K562 (cell line): ENCODE measurements around the gene TJAP1. TPM values are rescaled to one million over a fixed set of nuclear protein-coding genes. Genes with fewer than 3 reads are reported as not detected.

Source experiments
- ATAC-seq: fragments of 200-7000 bp; cut with Tn5 transposase; 3 replicates; pipeline ENCODE4 v1.9.1; 2020; ENCODE audit warnings: moderate library complexity
- BruUV-seq: library from RNA; stranded (reverse); fragments of 400-500 nt; replicated peaks from 2 replicates; lab custom pipeline; 2021; lab: Mats Ljungman, UMichigan
- CTCF ChIA-PET: fragments of 300-600 bp; formaldehyde crosslinking; extraction: SDS; loops from one replicate; lab custom pipeline; 2021; ENCODE audit warnings: low intra/inter-chr PET ratio; lab: Yijun Ruan, JAX
- POLR2A ChIA-PET: fragments of 300-600, 350-650 bp; sonication (Branson Sonifier 250); formaldehyde crosslinking; extraction: SDS; loops from one replicate; lab custom pipeline; 2021; ENCODE audit warnings: antibody characterized with exemption, inconsistent platforms; lab: Yijun Ruan, JAX
- DNase-seq, 4 experiments: peaks; one replicate each; pipeline versions ENCODE4 v3.0.0 to v3.0.0-alpha.2; 2011 to 2018; ENCODE audit warnings: low spot score in 3 of 4, mixed read lengths in 3 of 4; ENCODE audit errors: extremely low read depth in 1 of 4
- FAIRE-seq: peaks from 2 replicates; lab custom pipeline; 2011; peaks lifted over from hg19 to GRCh38; lab: Jason Lieb, UNC
- H2AFZ ChIP-seq: 2 replicates; pipeline ENCODE4 v1.6.0; 2011; ENCODE audit warnings: low read depth, low read length, control low read depth, inconsistent platforms
- H3K27ac ChIP-seq: fragments of 200-600 bp; 3 replicates; pipeline ENCODE4 v1.8.0; 2011; ENCODE audit warnings: low read depth, mild to moderate bottlenecking, control low read depth, inconsistent platforms, low read length, moderate library complexity, mixed read lengths; ENCODE audit errors: extremely low read depth
- H3K27me3 ChIP-seq, 2 experiments: fragments of 300-600 bp in 1 of 2; 2 replicates in 1 of 2; 3 replicates in 1 of 2; pipeline versions ENCODE4 v1.6.0 to v1.8.0; 2011; ENCODE audit warnings: inconsistent platforms in 2 of 2, low read length in 2 of 2, mild to moderate bottlenecking in 1 of 2, mixed read lengths in 1 of 2, moderate library complexity in 1 of 2; ENCODE audit not compliant: control insufficient read depth in 2 of 2, insufficient read depth in 2 of 2
- H3K36me3 ChIP-seq: fragments of 300-600 bp; 3 replicates; pipeline ENCODE4 v1.8.0; 2011; ENCODE audit warnings: mild to moderate bottlenecking, low read length, inconsistent platforms; ENCODE audit not compliant: control insufficient read depth, insufficient read depth
- H3K4me1 ChIP-seq, 2 experiments: fragments of 200-600 bp in 1 of 2; replicated peaks in 1 of 2; 2 replicates in 1 of 2; 3 replicates in 1 of 2; pipeline versions ENCODE4 v1.5.1 to v1.8.0; 2011; ENCODE audit warnings: inconsistent platforms in 2 of 2, low read length in 2 of 2, mild to moderate bottlenecking in 1 of 2, mixed read lengths in 1 of 2, moderate library complexity in 1 of 2; ENCODE audit not compliant: control insufficient read depth in 2 of 2, insufficient read depth in 2 of 2
- H3K4me2 ChIP-seq: 2 replicates; pipeline ENCODE4 v1.6.1; 2011; ENCODE audit warnings: low read length, control low read depth, inconsistent platforms, mixed read lengths; ENCODE audit not compliant: insufficient read depth
- H3K4me3 ChIP-seq: fragments of 200-600 bp; sonication (generic), shearing (Covaris generic); 2 replicates; pipeline ENCODE4 v1.5.1; 2016; ENCODE audit warnings: control low read depth, inconsistent platforms
- H3K79me2 ChIP-seq: fragments of 200-600 bp; 3 replicates; pipeline ENCODE4 v1.8.0; 2011; ENCODE audit warnings: low read length, inconsistent platforms; ENCODE audit not compliant: control insufficient read depth, insufficient read depth
- H3K9ac ChIP-seq, 2 experiments: 2 replicates each; pipeline versions ENCODE4 v1.6.0 to v1.6.1; 2011; ENCODE audit warnings: low read depth in 2 of 2, low read length in 2 of 2, control low read depth in 1 of 2, inconsistent platforms in 1 of 2, mild to moderate bottlenecking in 1 of 2, mixed read lengths in 1 of 2; ENCODE audit not compliant: insufficient read depth in 1 of 2
- H3K9me1 ChIP-seq: one replicate; pipeline ENCODE4 v1.6.0; 2011; ENCODE audit warnings: inconsistent platforms, mild to moderate bottlenecking, low read length, moderate library complexity; ENCODE audit not compliant: control insufficient read depth, insufficient read depth
- H3K9me3 ChIP-seq: replicated peaks from 2 replicates; pipeline ENCODE4 v1.5.1; 2011; ENCODE audit warnings: low read depth, low read length, inconsistent platforms; ENCODE audit not compliant: control insufficient read depth, insufficient read depth
- H4K20me1 ChIP-seq: replicated peaks from 2 replicates; pipeline ENCODE4 v1.6.1; 2011; ENCODE audit warnings: low read length, inconsistent platforms, mixed read lengths; ENCODE audit not compliant: control insufficient read depth, insufficient read depth
- BACH1 ChIP-seq: fragments of 200-800 bp; sonication (Bioruptor generic); IDR thresholded peaks from 2 replicates; pipeline ENCODE4 v1.6.1; 2016; ENCODE audit warnings: missing genetic modification characterization, missing compliant biosample characterization
- CBFA2T3 ChIP-seq: fragments of 450-650 bp; IDR thresholded peaks from 2 replicates; pipeline ENCODE4 v1.6.1; 2017
- EHMT2 ChIP-seq: fragments of 450-650 bp; IDR thresholded peaks from 2 replicates; pipeline ENCODE4 v1.6.1; 2018; ENCODE audit warnings: antibody characterized with exemption
- HOXB6 ChIP-seq: fragments of 250-450 bp; sonication (Bioruptor Pico); IDR thresholded peaks from 2 replicates; pipeline ENCODE4 v1.5.1; 2022; ENCODE audit warnings: mild to moderate bottlenecking, borderline replicate concordance
- KDM1A ChIP-seq, 2 experiments: fragments of 450-650 bp; IDR thresholded peaks; 2 replicates each; pipeline ENCODE4 v1.6.1; 2016; ENCODE audit warnings: mild to moderate bottlenecking in 2 of 2
- LCOR ChIP-seq: sonication (generic); formaldehyde crosslinking; IDR thresholded peaks from 2 replicates; pipeline ENCODE4 v1.8.0; 2022; ENCODE audit warnings: mild to moderate bottlenecking, missing genetic modification reagents
- MEIS2 ChIP-seq: fragments of 450-650 bp; IDR thresholded peaks from 2 replicates; pipeline ENCODE4 v1.6.1; 2014; ENCODE audit warnings: mild to moderate bottlenecking; ENCODE audit not compliant: partially characterized antibody
- MIER1 ChIP-seq: fragments of 450-650 bp; IDR thresholded peaks from 2 replicates; pipeline ENCODE4 v1.6.1; 2016; ENCODE audit warnings: antibody characterized with exemption, mild to moderate bottlenecking, low read depth
- PCBP2 ChIP-seq: fragments of 200-400 bp; formaldehyde crosslinking; IDR thresholded peaks from 2 replicates; pipeline ENCODE4 v1.6.1; 2018; ENCODE audit warnings: low read length, low read depth, mild to moderate bottlenecking, moderate library complexity; ENCODE audit not compliant: poor library complexity, severe bottlenecking
- RBM17 ChIP-seq: fragments of 200-400 bp; formaldehyde crosslinking; IDR thresholded peaks from 2 replicates; pipeline ENCODE4 v1.6.1; 2017; ENCODE audit warnings: low read depth, mild to moderate bottlenecking, low read length, borderline replicate concordance
- SMAD1 ChIP-seq: fragments of 150-350 bp; IDR thresholded peaks from 2 replicates; pipeline ENCODE4 v1.6.1; 2014; ENCODE audit warnings: low read length, low read depth; ENCODE audit not compliant: partially characterized antibody
- ZFP1 ChIP-seq: fragments of 450-650 bp; formaldehyde crosslinking; IDR thresholded peaks from 2 replicates; pipeline ENCODE4 v1.4.0; 2020; ENCODE audit warnings: mild to moderate bottlenecking, mixed read lengths
- ZNF431 ChIP-seq: sonication (generic); formaldehyde crosslinking; IDR thresholded peaks from 2 replicates; pipeline ENCODE4 v1.8.0; 2022; ENCODE audit warnings: mild to moderate bottlenecking, missing genetic modification reagents
- ZNF436 ChIP-seq: fragments of 250-450, 450-650 bp; sonication (Bioruptor Pico); formaldehyde crosslinking; IDR thresholded peaks from 2 replicates; pipeline ENCODE4 v1.7.0; 2020; ENCODE audit warnings: mild to moderate bottlenecking
- ZNF584 ChIP-seq: fragments of 200-800 bp; sonication (Bioruptor generic); IDR thresholded peaks from 2 replicates; pipeline ENCODE4 v1.6.1; 2016; ENCODE audit warnings: low read depth, mild to moderate bottlenecking, missing genetic modification characterization, missing compliant biosample characterization
- WGBS: fragments of 100-300 bp; shearing (Covaris generic); methylation state at CpG from one replicate; pipeline ENCODE4 v1.1.6; 2016; ENCODE audit warnings: low coverage, mixed read lengths; ENCODE audit not compliant: insufficient coverage; ENCODE audit errors: missing lambda C conversion rate; 5-methylcytosine and 5-hydroxymethylcytosine counted together
- in situ Hi-C: fragments of 300-500 bp; cut with MboI; formaldehyde crosslinking; loops from 4 replicates; pipeline ENCODE4 v1.15.0; 2018; ENCODE audit warnings: inconsistent platforms, mixed read lengths
- intact Hi-C: fragments of 100-400 bp; cut with micrococcal nuclease; formaldehyde crosslinking; loops from 2 replicates; pipeline ENCODE4 v1.14.2; 2022
- polyA plus RNA-seq, 8 experiments: library from polyadenylated mRNA; depleted of rRNA in 4 of 8; stranded (reverse) in 5 of 8; unstranded in 3 of 8; fragments of >200 nt; fragmentation: Nextera tagmentation in 2 of 8; fragmentation: Illumina TruSeq in 1 of 8; extraction: Ambion mirVana in 2 of 8; extraction: Trizol in 1 of 8; gene quantifications; 2 replicates each; pipeline versions ENCODE4 v1.2.1 to v1.2.3, GENCODE V29; 2011 to 2014; ENCODE audit warnings: inconsistent platforms in 1 of 8, missing spikeins in 1 of 8
- total RNA-seq, 7 experiments: library from RNA; depleted of rRNA in 6 of 7; stranded (reverse); fragments of >200 nt in 6 of 7; fragmentation: Illumina TruSeq in 2 of 7; extraction: Trizol in 2 of 7; gene quantifications; 2 replicates each; pipeline versions ENCODE4 v1.2.1 to v1.2.3, GENCODE V29; 2011 to 2021; ENCODE audit warnings: low replicate concordance in 1 of 7
- TF ChIP-seq, protein P1 (sequence below): sonication (generic); formaldehyde crosslinking; IDR thresholded peaks from 2 replicates; pipeline ENCODE4 v1.8.1; 2023; ENCODE audit warnings: mild to moderate bottlenecking, missing genetic modification reagents
- TF ChIP-seq, protein P2 (sequence below): fragments of 250-450 bp; sonication (Bioruptor Pico); IDR thresholded peaks from 2 replicates; pipeline ENCODE4 v1.8.0; 2021; ENCODE audit warnings: moderate library complexity, mild to moderate bottlenecking, inconsistent platforms

TJAP1 gene
- total and polyA plus RNA-seq, 9 of the 15 experiments (the other 6 are each of a cell fraction or from before 2014, with no cell fraction given) = 0.06 to 35.8 (median 16.2) TPM

- H3K4me1 ChIP-seq = peaks cover 0 to 18% of the 10 kb centered on the region in 2 experiments; a peak in 4 of 5 replicates
- H3K27me3 ChIP-seq = no peaks in the 10 kb centered on the region; a peak in 1 of 5 replicates
- peaks cover 24% of the 10 kb centered on the region; the same call in 1 of the 3 replicates for H3K36me3 ChIP-seq
- no peak overlapping the region for H2AFZ ChIP-seq
- no peak overlapping the region for H3K9ac ChIP-seq
- intact Hi-C loops (no loop called here), in situ Hi-C loops (no loop called here)
- H3K9me3 ChIP-seq = 0 out of 2 replicates have a peak, but pooled peaks cover 6% of the 10 kb centered on the region
- no TSS peak for BruUV-seq
- H3K79me2 ChIP-seq = no peaks in the 10 kb centered on the region
- whole genome bisulfite sequencing = 83% methylated on average over 8 of the region's 8 CpGs
- no peak overlapping the region for H3K4me3 ChIP-seq
- ChIA-PET CTCF (no interaction called here), POLR2A (interaction anchor here (1.1 kb wide), 1 partner anchor 13 kb away, joined by 3 read pairs; no protein-coding TSS in a partner anchor)
- no peaks in the 10 kb centered on the region for H4K20me1 ChIP-seq
- no peak for FAIRE-seq
- H3K27ac ChIP-seq = no peak overlapping the region
- H3K9me1 ChIP-seq = no peaks in the 10 kb centered on the region
- H3K4me2 ChIP-seq = no peak overlapping the region
- TF ChIP-seq MIER1 = no peak
- TF ChIP-seq RBM17 = no peak
- no peak for TF ChIP-seq KDM1A (IDR thresholded peaks at IDR 0.05)
- TF ChIP-seq BACH1 = no peak
- TF ChIP-seq, all 486 proteins: peak for 0
- no peak for DNase-seq
- ATAC-seq = no peak
These were observed 25.4 kb upstream of the TJAP1 start for GRCh38 chr6:43451939-43452338.

DNA sequence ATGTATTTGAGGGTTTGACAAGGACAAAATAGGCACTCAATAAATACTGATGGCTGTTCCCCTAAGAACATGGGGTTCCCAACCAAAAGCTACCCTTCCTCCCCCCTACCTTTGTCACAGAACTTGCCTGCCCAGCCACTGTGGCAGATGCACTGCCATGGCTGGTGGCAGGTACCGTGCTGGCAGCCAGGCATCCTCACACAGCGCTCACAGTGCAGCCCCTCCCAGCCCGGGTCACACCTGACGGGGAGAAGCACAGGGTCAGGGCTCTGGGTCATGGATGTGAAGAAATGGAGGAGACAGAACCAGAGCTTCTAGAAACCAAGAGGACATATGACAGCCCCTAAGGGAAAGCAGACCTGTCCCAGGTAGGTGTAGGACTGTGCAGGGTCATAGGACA lies 24.5 kb upstream of the TJAP1 start:
- no peak overlapping the region for H3K9ac ChIP-seq
- H3K27ac ChIP-seq = no peak overlapping the region
- no peak for FAIRE-seq
- WGBS = 86% methylated on average over 4 of the region's 4 CpGs
- H3K9me3 ChIP-seq = 0 out of 2 replicates have a peak, but pooled peaks cover 6% of the 10 kb centered on the region
- no peaks in the 10 kb centered on the region for H3K79me2 ChIP-seq
- no peak for TF ChIP-seq ZNF431
- TF ChIP-seq, protein P1, sequence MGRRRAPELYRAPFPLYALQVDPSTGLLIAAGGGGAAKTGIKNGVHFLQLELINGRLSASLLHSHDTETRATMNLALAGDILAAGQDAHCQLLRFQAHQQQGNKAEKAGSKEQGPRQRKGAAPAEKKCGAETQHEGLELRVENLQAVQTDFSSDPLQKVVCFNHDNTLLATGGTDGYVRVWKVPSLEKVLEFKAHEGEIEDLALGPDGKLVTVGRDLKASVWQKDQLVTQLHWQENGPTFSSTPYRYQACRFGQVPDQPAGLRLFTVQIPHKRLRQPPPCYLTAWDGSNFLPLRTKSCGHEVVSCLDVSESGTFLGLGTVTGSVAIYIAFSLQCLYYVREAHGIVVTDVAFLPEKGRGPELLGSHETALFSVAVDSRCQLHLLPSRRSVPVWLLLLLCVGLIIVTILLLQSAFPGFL (CRISPR knock-in tag) = no peak
- TF ChIP-seq ZFP1 (CRISPR knock-in tag) = no peak
- TF ChIP-seq HOXB6 (CRISPR knock-in tag) = no peak
- no peak for TF ChIP-seq EHMT2
- no peak for TF ChIP-seq ZNF436 (CRISPR knock-in tag)
- TF ChIP-seq ZNF584 (CRISPR knock-in tag) = no peak
- no peak for TF ChIP-seq MEIS2
- TF ChIP-seq LCOR (CRISPR knock-in tag) = no peak
- no peak for TF ChIP-seq PCBP2
- TF ChIP-seq CBFA2T3 = no peak
- TF ChIP-seq, protein P2, sequence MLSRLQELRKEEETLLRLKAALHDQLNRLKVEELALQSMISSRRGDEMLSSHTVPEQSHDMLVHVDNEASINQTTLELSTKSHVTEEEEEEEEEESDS (CRISPR knock-in tag) = no peak
- no peak for TF ChIP-seq SMAD1
- TF ChIP-seq, all 486 proteins: peak for 0
- Histone ChIP-seq H3K9me1 (no peaks in the 10 kb centered on the region), H2AFZ (no peak overlapping the region), H3K4me2 (no peak overlapping the region), H3K4me1 (peaks cover 0 to 18% of the 10 kb centered on the region in 2 experiments; a peak in 4 of 5 replicates), H3K36me3 (peaks cover 19% of the 10 kb centered on the region; the same call in 1 of the 3 replicates), H3K27me3 (no peaks in the 10 kb centered on the region; a peak in 1 of 5 replicates), H4K20me1 (no peaks in the 10 kb centered on the region), H3K4me3 (no peak overlapping the region)
- ATAC-seq (no peak), DNase-seq (no peak)
- BruUV-seq = no TSS peak
- intact Hi-C loops (no loop called here), in situ Hi-C loops (no loop called here)
- CTCF ChIA-PET = no interaction called here
- POLR2A ChIA-PET = interaction anchor here (1.1 kb wide), 1 partner anchor 14 kb away, joined by 3 read pairs; no protein-coding TSS in a partner anchor
